MM.1S (cell line): ENCODE data around the gene PSMC4.

Experiments used
- DNase-seq: peaks from one replicate; pipeline ENCODE4 v3.0.0-alpha.2; 2015
- H2AFZ ChIP-seq: fragments of 300-600 bp; sonication (generic); 2 replicates; pipeline ENCODE4 v1.6.0; 2016; ENCODE audit warnings: antibody characterized with exemption, low read length
- H3F3A ChIP-seq: fragments of 300-600 bp; sonication (generic); 2 replicates; pipeline ENCODE4 v1.6.1; 2016; ENCODE audit warnings: mild to moderate bottlenecking, antibody characterized with exemption, low read length, moderate library complexity, mixed read lengths; ENCODE audit not compliant: insufficient read depth
- H3K27ac ChIP-seq: fragments of 300-600 bp; sonication (generic); 2 replicates; pipeline ENCODE4 v1.5.1; 2016; ENCODE audit warnings: mild to moderate bottlenecking, low read length
- H3K27me3 ChIP-seq: fragments of 300-600 bp; sonication (generic); replicated peaks from 2 replicates; pipeline ENCODE4 v1.6.0; 2016; ENCODE audit warnings: low read length; ENCODE audit not compliant: insufficient read depth
- H3K36me3 ChIP-seq: fragments of 300-600 bp; sonication (generic); replicated peaks from 2 replicates; pipeline ENCODE4 v1.6.1; 2016; ENCODE audit warnings: mild to moderate bottlenecking, low read length, mixed read lengths; ENCODE audit not compliant: insufficient read depth
- H3K4me1 ChIP-seq: fragments of 300-600 bp; sonication (generic); 2 replicates; pipeline ENCODE4 v1.6.1; 2016; ENCODE audit warnings: low read length, mixed read lengths
- H3K4me2 ChIP-seq: fragments of 300-600 bp; sonication (generic); 2 replicates; pipeline ENCODE4 v1.6.0; 2016; ENCODE audit warnings: low read depth, low read length
- H3K4me3 ChIP-seq: fragments of 300-600 bp; sonication (generic); 2 replicates; pipeline ENCODE4 v1.5.1; 2016; ENCODE audit warnings: low read length, mixed read lengths
- H3K79me2 ChIP-seq: fragments of 300-600 bp; sonication (generic); 2 replicates; pipeline ENCODE4 v1.6.1; 2016; ENCODE audit warnings: mixed run types, low read length, mixed read lengths
- H3K9ac ChIP-seq: fragments of 300-600 bp; sonication (generic); 2 replicates; pipeline ENCODE4 v1.6.1; 2016; ENCODE audit warnings: low read length, mixed read lengths
- H3K9me2 ChIP-seq: fragments of 300-600 bp; sonication (generic); replicated peaks from 2 replicates; pipeline ENCODE4 v1.6.1; 2016; ENCODE audit warnings: mild to moderate bottlenecking, low read length, mixed read lengths; ENCODE audit not compliant: insufficient read depth
- H3K9me3 ChIP-seq: fragments of 300-600 bp; sonication (generic); replicated peaks from 2 replicates; pipeline ENCODE4 v1.6.1; 2016; ENCODE audit warnings: mild to moderate bottlenecking, low read length, mixed read lengths; ENCODE audit not compliant: insufficient read depth
- H4K20me1 ChIP-seq: fragments of 300-600 bp; sonication (generic); 2 replicates; pipeline ENCODE4 v1.6.1; 2016; ENCODE audit warnings: mild to moderate bottlenecking, low read length, moderate library complexity, mixed read lengths; ENCODE audit not compliant: insufficient read depth
- CTCF ChIP-seq: fragments of 300-600 bp; sonication (generic); IDR thresholded peaks from 2 replicates; pipeline ENCODE4 v1.5.1; 2016; ENCODE audit warnings: antibody characterized with exemption, low read length, mixed read lengths
- EZH2 ChIP-seq: fragments of 300-600 bp; sonication (generic); optimal IDR thresholded peaks from 2 replicates; pipeline ENCODE3; 2017; ENCODE audit warnings: low read depth, mild to moderate bottlenecking, antibody characterized with exemption, low read length, mixed read lengths
- EZH2phosphoT487 ChIP-seq: fragments of 300-600 bp; sonication (generic); IDR thresholded peaks from 2 replicates; pipeline ENCODE4 v1.6.1; 2018; ENCODE audit warnings: antibody characterized with exemption, low read length

The PSMC4 gene

GRCh38 chr19:39998501-39998900 lies 27.5 kb downstream of the PSMC4 start:
- Histone ChIP-seq H3K36me3 (no peaks in the 10 kb centered on the region), H3K4me2 (no peak overlapping the region)

GRCh38 chr19:40005691-40006272 lies 34.8 kb downstream of the PSMC4 start:
- H2AFZ ChIP-seq: no peak overlapping the region
- no peak overlapping the region for H3K9ac ChIP-seq
- H3K4me2 ChIP-seq: no peak overlapping the region
- H3F3A ChIP-seq: no peaks in the 10 kb centered on the region
- H3K9me2 ChIP-seq: no peaks in the 10 kb centered on the region
- no peaks in the 10 kb centered on the region for H3K9me3 ChIP-seq
- H3K27me3 ChIP-seq: no peaks in the 10 kb centered on the region
- no peak overlapping the region for H3K4me3 ChIP-seq
- H3K4me1 ChIP-seq: no peaks in the 10 kb centered on the region
- TF ChIP-seq EZH2phosphoT487 (no peak), EZH2 (no peak), CTCF (no peak)
- no peaks in the 10 kb centered on the region for H4K20me1 ChIP-seq
- no peaks in the 10 kb centered on the region for H3K36me3 ChIP-seq
- H3K27ac ChIP-seq: no peak overlapping the region
- DNase-seq: no peak
- no peaks in the 10 kb centered on the region for H3K79me2 ChIP-seq

More at GRCh38 chr19:39998501-39998900, 27.5 kb downstream of the PSMC4 start:
- no peak overlapping the region for H3K27ac ChIP-seq
- H3K9me3 ChIP-seq: no peaks in the 10 kb centered on the region
- H3K79me2 ChIP-seq: peaks cover 16% of the 10 kb centered on the region
- no peak overlapping the region for H3K4me3 ChIP-seq
- no peak for TF ChIP-seq EZH2phosphoT487
- no peak for TF ChIP-seq CTCF
- TF ChIP-seq EZH2: no peak
- H3K9ac ChIP-seq: no peak overlapping the region
- H3K4me1 ChIP-seq: 0 out of 2 replicates have a peak, but pooled peaks cover 3% of the 10 kb centered on the region
- H3K27me3 ChIP-seq: no peaks in the 10 kb centered on the region
- no peaks in the 10 kb centered on the region for H4K20me1 ChIP-seq
- no peak for DNase-seq
- no peaks in the 10 kb centered on the region for H3K9me2 ChIP-seq
- no peak overlapping the region for H2AFZ ChIP-seq
- H3F3A ChIP-seq: peaks cover 2% of the 10 kb centered on the region; the same call in 1 of the 2 replicates

GRCh38 chr19:40006273-40006691 lies 35.3 kb downstream of the PSMC4 start:
- Histone ChIP-seq H3K27ac (no peak overlapping the region), H3K36me3 (no peaks in the 10 kb centered on the region), H3K9me3 (no peaks in the 10 kb centered on the region), H3K27me3 (no peaks in the 10 kb centered on the region), H3K9me2 (no peaks in the 10 kb centered on the region), H3K4me3 (no peak overlapping the region), H3K79me2 (no peaks in the 10 kb centered on the region), H3K4me1 (no peaks in the 10 kb centered on the region), H3F3A (no peaks in the 10 kb centered on the region), H4K20me1 (no peaks in the 10 kb centered on the region), H3K4me2 (no peak overlapping the region), H2AFZ (no peak overlapping the region), H3K9ac (no peak overlapping the region)
- no peak for TF ChIP-seq EZH2
- TF ChIP-seq CTCF: no peak
- no peak for TF ChIP-seq EZH2phosphoT487
- DNase-seq: no peak
